Measurements from ENCODE around the gene AOPEP. TPM values are rescaled to one million over a fixed set of nuclear protein-coding genes. Genes with fewer than 3 reads are reported as not detected.

AOPEP gene
- total RNA-seq, 1 experiment from 2014 or later = 55.5 TPM

DNA sequence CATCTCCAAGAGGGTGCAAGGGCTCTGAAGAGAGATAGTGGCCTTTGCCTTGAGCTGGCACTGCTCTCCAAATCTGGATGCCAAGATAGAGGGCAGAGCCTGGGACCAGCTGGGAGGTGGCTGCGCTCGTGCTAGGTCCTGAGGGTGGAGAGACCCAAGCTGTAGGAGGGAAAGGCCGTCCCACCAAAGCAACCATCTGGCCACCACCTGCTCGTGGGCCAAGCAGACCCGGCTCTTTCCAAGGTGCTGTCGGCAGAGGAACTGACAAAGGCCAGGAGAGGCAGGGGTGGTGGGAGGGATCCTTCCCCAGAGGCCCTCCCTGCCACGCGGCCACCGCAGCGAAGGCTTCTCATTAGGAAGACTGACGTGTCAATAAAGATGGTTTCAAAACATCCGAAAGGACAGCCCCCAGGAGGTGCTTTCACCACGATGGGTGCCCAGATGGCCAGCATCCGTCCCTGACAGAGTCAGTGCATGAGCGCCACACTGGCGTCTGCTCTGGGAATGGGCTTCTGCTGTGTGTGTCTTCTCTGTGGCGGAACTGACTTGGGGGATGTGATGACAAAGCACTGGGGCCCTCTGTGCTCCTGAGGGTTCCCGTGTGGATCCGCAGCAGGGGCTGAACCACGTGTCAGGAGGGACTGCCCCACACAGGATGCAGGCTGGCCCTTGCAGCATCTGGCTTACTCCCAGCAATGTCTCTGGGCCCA, 377.5 kb downstream of the AOPEP start:
- DNase-seq (ENCODE audit: low read depth) = no peak
- in situ Hi-C loops (cut with HindIII; ENCODE audit: low pct_unique_long_range_greater_than_20kb, low sequenced_read_pairs) = no loop called here

DNA sequence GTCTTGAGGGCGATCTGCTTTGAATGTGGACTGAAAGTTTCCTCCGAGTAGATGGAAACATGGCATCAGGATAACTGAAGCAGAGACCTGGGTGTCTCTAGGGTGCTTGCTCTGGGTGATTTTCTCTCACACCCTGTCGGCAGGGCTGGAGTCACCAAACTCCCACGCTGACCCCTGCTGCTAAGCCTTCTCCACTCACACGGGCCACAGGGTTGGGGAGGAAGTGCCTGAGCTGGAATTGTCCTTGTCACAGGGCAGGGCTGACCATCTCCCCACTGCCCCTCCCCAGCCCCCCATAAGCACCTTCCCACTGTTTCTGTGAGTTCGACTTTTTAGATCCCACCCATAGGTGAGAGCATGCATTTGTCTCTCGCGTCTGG, 378.1 kb downstream of the AOPEP start:
- in situ Hi-C loops (cut with HindIII; ENCODE audit: low pct_unique_long_range_greater_than_20kb, low sequenced_read_pairs) = no loop called here

DNA sequence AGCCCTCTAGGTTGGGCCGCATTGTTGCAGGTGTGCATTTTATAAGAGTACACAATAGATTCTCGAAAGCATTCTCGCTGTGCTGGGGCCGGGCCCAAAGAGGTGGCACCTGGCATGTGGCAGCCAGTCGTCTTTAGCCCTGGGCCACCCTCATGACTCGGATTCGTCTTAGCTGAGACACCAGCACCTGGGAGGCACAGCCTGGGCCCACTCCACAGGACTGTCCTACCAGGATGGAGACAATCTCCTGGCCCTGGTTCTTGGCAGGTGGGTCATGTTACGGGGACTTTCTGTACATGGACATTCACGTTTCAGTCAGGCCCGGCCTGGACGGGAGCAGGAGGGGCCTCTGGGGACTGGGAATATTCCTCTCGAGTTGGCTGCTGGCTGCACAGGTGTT, 378.5 kb downstream of the AOPEP start:
- in situ Hi-C loops (cut with HindIII; ENCODE audit: low pct_unique_long_range_greater_than_20kb, low sequenced_read_pairs) = no loop called here
- DNase-seq (ENCODE audit: low read depth) = no peak

More for the DNA sequence above, 378.1 kb downstream of the AOPEP start:
- no peak for DNase-seq (ENCODE audit: low read depth)

DNA sequence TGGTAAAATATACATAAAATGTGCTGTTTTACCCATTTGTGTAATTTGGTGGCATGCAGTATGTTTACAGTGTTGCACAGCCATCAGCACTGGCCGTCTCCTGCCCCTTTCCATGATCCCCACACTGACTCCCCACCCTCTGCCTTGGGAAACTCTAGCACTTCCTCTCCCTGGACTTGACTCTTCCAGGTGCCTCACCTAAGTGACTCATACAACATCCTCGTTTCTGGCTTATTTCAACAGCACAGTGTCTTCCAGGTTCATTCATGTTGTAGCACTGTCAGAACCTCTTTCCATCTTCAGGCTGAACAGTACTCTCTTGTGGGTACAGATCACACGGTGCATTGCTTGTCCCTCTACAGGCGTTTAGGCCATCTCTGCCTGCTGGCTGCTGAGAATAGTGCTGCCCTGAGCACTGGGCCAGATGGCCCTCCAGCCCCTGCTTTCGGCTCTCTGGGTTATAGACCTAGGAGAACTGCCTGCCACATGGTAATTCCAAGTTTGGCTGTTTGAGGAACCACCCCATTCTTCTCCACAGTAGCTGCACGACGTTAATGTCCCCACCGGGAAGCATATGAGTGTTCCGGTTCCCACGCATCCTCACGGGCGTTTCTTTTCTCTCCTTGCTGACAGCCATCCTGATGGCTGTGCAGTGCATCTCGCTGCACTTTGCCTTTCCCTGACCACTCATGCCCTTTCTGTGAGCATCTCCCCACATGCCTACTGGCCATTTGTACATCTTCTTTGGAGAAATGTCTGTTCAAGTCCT, 379.2 kb downstream of the AOPEP start:
- no peak for DNase-seq (ENCODE audit: low read depth)
- in situ Hi-C loops (cut with HindIII; ENCODE audit: low pct_unique_long_range_greater_than_20kb, low sequenced_read_pairs) = no loop called here

DNA sequence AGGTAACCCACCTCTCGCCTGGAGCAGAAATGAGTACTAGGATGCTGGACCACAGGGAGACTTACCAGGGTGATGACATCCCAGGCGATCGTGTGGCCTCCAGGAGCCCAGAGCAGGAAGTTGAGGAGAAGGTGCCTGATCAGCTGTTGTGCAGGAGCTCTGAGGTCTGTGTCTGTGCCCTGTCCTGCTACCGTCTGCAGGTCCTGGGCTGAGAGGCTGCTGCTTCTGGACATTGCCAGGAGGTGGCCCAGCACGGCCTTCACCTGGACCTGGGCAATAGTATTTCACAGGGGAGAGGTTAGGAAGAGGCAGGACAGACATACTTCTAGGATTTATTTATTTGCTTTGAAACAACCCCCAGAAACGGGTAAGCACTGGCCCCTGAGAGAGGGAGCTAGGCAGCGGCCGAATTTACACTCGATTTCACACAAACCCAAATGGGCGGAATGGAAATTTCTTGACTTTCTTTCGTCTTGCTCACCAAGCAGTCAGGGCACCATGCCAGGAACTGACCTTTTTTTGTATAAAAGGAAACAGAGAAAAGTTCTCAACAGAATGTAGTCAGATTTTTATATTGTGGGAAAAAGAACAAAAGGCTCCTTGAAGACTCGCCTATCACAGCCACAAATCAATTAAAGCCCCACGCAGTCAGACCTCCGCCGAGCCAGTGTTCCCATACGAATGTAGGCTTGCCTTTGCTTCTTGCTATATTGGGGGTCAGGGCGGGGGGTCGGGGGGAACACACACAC, 380.7 kb downstream of the AOPEP start:
- in situ Hi-C loops (cut with HindIII; ENCODE audit: low pct_unique_long_range_greater_than_20kb, low sequenced_read_pairs) = no loop called here
- DNase-seq (ENCODE audit: low read depth) = no peak

DNA sequence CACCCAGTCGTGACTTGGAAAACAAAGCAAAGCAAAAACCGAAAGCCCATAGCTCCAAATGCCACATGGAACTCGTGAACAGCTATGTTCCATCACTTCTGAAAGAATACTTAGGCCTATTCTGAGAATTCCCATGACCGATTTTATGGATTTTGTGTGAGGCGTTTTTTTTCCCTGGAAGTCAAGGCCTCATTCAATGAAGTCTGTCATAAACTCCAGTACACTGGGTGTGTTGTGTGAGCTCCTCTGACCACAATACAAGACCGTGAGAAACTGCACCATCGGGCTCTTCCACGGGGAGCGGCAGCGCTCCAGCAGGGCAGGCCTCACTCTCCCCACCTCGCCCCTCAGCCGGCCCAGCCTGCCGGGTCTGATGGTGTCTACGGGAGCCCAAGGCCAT, 381.5 kb downstream of the AOPEP start:
- DNase-seq (ENCODE audit: low read depth) = no peak
- in situ Hi-C loops (cut with HindIII; ENCODE audit: low pct_unique_long_range_greater_than_20kb, low sequenced_read_pairs) = no loop called here

DNA sequence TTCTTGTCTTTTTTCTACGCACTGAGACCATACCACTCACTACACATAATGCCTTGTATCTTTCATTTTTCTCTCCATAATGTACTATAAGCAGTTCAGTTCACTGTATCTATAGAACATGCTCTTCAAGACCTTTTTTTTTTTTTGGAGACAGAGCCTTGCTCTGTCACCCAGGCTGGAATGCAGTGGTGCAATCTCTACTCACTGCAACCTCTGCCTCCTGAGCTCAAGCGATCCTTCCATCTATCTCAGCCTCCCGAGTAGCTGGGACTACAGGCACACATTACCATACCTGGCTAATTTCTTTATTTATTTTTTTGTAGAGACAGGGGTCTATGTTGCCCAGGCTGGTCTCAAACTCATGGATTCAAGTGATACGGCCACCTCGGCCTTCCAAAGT, 382.3 kb downstream of the AOPEP start:
- in situ Hi-C loops (cut with HindIII; ENCODE audit: low pct_unique_long_range_greater_than_20kb, low sequenced_read_pairs) = no loop called here
- no peak for DNase-seq (ENCODE audit: low read depth)

DNA sequence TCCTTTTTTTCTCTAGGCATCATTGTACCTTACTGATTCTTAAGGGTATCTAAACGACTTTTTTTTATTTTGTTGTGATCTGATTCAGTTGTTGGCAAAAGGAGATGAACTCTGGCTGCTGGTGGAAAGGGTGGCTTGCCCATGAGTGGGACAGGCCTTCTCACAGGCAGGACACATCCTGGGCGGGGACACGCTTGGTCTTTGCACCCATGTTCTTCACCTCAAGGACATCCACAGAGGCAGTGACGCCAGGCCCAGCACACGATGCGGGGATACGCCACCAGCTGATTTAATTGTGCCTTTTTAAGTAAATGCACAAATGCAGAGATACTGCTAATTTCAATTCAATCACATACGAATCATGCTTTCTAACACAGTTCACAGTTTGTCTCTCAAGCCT, 383.0 kb downstream of the AOPEP start:
- no peak for DNase-seq (ENCODE audit: low read depth)
- in situ Hi-C loops (cut with HindIII; ENCODE audit: low pct_unique_long_range_greater_than_20kb, low sequenced_read_pairs) = no loop called here

DNA sequence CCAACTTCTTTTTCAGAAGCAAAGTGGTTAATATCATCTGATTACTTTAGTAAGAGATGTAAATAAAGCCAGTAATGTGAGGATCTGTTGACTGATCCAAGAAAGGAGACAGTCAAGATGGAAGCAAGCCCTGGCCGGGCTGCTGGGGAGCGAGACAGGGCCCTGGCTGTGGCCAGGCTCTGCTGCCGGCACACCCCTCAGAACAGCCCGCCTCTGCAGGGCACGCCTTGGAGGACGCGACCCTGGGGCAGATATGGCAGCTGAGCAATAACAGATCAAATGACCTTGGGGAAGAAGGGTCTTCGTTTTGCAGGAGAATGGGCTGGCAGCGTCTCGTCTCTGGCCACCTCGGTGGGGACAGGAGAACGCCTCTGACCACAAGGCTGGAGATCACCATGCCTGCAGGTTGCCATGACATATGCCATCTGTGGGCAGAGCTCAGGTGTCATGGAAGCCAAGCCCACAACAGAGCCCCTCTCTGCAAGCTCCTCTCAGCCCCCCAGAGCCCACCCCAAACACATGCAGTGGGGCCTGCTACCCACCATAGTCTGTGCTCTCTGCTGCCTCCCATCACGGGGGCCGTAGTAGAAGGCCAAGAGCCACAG, 384.5 kb downstream of the AOPEP start:
- in situ Hi-C loops (cut with HindIII; ENCODE audit: low pct_unique_long_range_greater_than_20kb, low sequenced_read_pairs) = no loop called here
- DNase-seq (ENCODE audit: low read depth) = no peak

DNA sequence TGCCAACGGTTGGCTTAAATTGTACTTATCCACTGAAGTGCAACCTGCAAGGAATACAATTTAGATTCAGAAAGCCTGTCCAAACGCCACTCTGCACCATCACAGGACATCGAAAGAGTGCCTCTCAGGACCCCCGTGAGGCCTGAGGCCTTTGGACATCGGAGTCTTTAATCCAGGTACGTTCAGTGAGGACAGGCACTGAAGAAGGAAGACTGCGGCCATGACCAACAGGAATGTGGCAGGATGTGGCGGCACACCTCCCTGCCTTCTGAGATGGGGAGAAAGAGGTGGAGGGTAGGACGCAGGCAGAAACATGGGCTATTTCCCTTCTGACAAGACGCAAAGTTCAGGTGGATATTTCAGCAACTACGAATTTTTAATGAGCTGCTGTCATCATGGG, 385.2 kb downstream of the AOPEP start:
- in situ Hi-C loops (cut with HindIII; ENCODE audit: low pct_unique_long_range_greater_than_20kb, low sequenced_read_pairs) = no loop called here

DNA sequence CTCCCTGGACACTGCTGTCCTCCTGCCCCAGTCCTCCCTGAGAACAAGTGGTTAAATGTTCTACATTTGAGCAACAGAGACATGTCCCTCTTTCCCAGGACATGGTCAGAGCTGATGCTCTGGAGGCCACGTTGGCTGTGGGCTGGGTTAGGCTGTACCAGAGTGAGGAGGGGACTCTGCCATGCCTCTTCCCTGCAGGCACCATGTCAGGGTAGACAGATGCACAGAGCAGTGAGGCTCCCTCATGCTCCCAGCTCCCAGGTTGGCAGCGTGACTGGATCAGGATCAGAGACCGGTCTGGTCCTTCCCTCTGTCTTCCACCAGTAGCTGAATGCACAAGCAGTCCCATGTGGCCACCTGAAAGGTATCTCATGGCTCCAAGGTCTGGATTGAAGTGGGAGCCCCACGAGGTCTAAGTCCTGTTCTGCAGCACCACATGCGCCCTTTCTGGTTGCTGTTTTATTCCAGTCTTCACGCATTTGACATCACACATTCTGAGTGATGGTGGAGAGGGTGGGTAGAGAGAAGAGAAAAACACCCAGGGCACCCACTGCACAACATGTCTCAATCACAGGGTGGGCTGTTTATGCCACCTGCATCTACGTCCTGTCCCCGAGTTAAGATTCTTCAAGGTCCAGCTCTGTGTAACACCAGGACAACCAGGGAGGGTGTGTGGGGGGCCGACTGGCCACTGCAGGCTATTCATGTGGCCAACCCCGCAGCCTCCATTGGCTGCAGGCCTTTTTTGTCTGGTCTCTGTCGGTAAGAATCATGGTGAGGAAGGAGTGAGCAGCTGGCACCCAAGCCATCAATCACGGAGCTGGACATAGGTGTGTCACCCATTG, 386.2 kb downstream of the AOPEP start:
- in situ Hi-C loops (cut with HindIII; ENCODE audit: low pct_unique_long_range_greater_than_20kb, low sequenced_read_pairs) = no loop called here
- DNase-seq (ENCODE audit: low read depth) = no peak

More for the DNA sequence above, 385.2 kb downstream of the AOPEP start:
- no peak for DNase-seq (ENCODE audit: low read depth)

DNA sequence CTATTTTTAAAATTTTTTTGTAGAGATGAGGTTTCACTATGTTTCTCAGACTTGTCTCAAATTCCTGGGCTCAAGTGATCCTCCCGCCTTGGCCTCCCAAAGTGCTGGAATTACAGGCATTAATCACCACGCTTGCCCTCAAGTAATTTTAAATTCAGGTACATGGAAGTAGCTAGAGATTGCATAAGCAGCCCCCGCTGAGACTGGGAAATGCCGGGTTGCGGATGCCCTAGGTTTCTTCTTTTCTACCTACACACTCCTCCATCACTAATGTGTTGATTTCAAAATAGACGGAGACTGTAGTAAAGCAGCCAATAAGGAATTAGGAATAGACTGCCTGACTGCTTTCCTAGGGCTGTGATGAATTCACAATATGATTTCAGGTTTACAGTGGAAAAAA, 388.6 kb downstream of the AOPEP start:
- in situ Hi-C loops (cut with HindIII; ENCODE audit: low pct_unique_long_range_greater_than_20kb, low sequenced_read_pairs) = no loop called here
- no peak for DNase-seq (ENCODE audit: low read depth)

DNA sequence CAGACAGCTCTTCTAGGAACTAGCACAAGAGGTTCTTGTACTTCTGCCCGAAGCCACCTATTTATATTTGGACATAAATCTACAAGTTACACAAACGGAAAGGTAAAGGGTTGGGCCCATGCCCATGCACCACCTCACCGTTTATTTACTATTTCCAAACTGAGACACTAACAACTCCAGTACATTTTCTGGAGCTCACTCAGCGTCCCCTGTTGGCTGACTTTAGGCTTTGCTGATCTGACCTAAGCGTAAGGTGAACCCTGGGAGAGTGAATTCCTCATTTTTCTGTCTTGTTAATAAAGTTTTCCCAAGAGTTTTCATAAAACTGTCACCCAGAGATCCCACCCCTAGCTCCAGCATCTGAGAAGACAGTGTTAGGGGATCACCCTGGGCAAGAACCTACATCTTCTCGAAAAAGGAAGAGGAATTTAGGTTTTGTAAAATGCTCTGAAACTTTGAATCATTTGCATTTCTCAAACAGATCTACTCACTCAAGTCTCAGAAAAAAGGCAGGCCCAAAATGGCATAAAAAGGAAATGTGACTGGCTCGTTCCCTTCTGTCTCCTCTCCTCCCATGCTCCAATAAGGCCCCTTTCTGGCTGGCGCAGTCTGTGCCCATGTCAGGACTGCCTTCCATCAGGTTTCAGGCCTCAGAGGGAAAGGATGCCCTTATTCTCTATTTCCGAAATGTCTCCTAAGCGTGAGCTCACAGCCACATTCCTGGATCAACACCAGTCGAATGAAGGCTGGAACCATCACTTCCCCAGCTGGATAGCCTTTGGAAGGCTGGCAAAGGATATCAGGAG, 389.7 kb downstream of the AOPEP start:
- in situ Hi-C loops (cut with HindIII; ENCODE audit: low pct_unique_long_range_greater_than_20kb, low sequenced_read_pairs) = no loop called here

DNA sequence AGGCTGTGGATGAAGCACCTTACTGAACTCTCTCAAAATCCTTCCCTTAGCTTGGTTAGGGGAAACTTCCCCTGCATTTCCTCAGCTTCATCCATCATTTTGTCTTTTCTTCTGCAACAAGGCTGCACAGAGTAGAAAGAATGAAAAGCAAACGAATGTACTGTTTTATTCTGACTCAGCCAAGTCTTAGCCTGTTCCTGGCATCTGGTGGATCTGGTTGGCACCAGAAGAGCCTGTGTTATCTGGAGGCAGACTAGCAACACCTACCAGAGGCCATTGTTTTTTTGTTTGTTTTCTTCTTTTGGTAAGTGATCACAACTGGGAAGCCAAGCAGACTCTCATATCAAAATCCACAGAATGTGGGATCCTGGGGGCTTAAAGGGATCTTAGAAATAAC, 390.3 kb downstream of the AOPEP start:
- in situ Hi-C loops (cut with HindIII; ENCODE audit: low pct_unique_long_range_greater_than_20kb, low sequenced_read_pairs) = no loop called here
- no peak for DNase-seq (ENCODE audit: low read depth)

More for the DNA sequence above, 389.7 kb downstream of the AOPEP start:
- no peak for DNase-seq (ENCODE audit: low read depth)

DNA sequence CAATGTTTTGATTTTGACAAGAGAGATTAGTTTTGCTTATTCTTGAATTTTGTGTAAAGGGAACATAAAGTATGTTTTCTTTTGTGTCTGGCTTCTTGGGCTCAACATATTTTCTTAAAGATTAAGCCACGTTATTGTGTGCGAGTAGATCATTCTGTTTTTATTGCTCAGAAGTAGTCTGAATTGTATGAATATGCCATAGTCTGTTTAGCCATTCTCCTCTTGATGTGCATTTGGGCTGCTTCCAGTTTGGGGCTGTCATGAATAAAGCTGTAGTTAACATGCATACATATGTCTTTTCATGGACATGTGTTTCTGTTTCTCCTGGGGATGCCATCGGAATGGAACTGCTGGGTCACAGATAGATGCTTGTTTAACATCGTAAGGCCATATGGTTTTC, 392.1 kb downstream of the AOPEP start:
- no peak for DNase-seq (ENCODE audit: low read depth)
- in situ Hi-C loops (cut with HindIII; ENCODE audit: low pct_unique_long_range_greater_than_20kb, low sequenced_read_pairs) = no loop called here

DNA sequence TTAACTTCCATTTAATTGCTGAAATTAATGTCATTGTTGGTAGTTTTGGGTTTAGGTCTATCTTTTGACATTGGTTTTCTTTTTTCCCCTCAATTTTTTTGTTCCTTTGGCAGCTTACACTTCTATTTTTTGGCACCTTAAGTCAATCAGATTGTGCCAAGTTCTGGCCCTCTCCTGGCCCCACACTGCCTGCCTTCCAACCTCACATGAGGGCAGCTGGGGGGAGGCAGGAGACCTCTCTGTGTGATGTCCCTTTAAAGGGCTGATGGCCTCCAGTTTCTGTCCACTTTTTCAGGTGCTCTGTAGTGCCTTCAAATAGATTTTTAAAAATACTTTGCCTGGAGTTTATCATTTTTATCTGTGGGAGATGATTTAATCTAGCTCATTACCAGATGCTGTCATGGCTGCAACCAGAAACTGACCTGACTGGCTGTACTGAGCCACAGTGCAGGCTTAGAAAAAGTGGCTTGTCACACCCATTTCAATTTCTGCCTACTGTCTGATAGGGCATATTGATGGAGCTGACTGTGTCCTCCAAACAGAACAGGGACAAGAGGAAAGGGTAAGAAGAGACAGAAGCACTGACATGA, 394.4 kb downstream of the AOPEP start:
- no peak for DNase-seq (ENCODE audit: low read depth)
- in situ Hi-C loops (cut with HindIII; ENCODE audit: low pct_unique_long_range_greater_than_20kb, low sequenced_read_pairs) = no loop called here
